Activated naive CD8-positive, alpha-beta T cell treated with anti-CD3 and anti-CD28 coated beads, Interleukin-2, amount 50 U/mL, for 24 hours (primary cell): ENCODE results near the gene ASB16.

Experiments used
- ATAC-seq: fragments of 150-1000 bp; cut with Tn5 transposase; one replicate; pipeline ENCODE4 v1.10.0; 2021
- DNase-seq: peaks from one replicate; pipeline ENCODE4 v3.0.0; 2021
- H3K27ac Mint-ChIP-seq: one replicate; pipeline ENCODE4 v1.8.0; 2021; ENCODE audit warnings: mild to moderate bottlenecking, mixed read lengths
- H3K27me3 Mint-ChIP-seq: one replicate; pipeline ENCODE4 v1.8.0; 2021; ENCODE audit warnings: mixed read lengths
- H3K36me3 Mint-ChIP-seq: one replicate; pipeline ENCODE4 v1.8.0; 2021; ENCODE audit warnings: low read depth, mixed read lengths
- H3K4me1 Mint-ChIP-seq: one replicate; pipeline ENCODE4 v1.8.0; 2021; ENCODE audit warnings: mixed read lengths
- H3K4me3 Mint-ChIP-seq: one replicate; pipeline ENCODE4 v1.8.0; 2021; ENCODE audit warnings: mild to moderate bottlenecking, moderate library complexity, mixed read lengths
- H3K9me3 Mint-ChIP-seq: one replicate; pipeline ENCODE4 v1.8.0; 2021; ENCODE audit warnings: mixed read lengths

ASB16 gene

DNA sequence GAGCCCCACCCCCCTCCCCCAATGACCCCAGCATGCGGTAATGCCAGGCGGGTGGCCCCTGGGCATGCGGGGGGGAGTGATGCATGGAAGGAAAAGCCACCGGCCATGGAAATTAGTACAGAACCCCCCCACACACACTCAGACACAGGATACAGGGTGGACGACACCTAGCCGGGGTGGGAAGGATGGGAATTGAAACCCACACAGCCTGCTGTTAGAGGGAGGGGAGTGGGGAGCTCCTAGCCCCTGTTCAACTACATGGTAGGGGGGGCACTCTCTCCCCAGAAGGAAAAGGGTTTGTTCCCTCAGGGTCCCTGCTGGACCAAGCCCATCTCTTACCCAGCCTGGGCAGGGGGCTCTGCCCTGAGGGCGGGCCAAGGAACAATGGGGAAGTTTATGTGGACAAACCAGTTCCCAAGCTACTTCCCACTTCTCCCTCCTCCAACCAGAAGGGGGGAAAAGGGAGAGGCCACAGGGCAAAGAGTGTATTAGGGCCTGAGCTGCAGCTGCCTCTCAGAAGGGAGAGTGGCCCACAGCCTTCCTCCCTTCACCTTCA lies 21.5 kb downstream of the ASB16 start:
- DNase-seq = no peak
- H3K27me3 Mint-ChIP-seq = no peaks in the 10 kb centered on the region
- H3K27ac Mint-ChIP-seq = no peak overlapping the region
- peaks cover 16% of the 10 kb centered on the region for H3K4me1 Mint-ChIP-seq
- ATAC-seq = no peak
- H3K4me3 Mint-ChIP-seq = no peak overlapping the region
- H3K9me3 Mint-ChIP-seq = no peaks in the 10 kb centered on the region
- H3K36me3 Mint-ChIP-seq = peaks cover 21% of the 10 kb centered on the region

DNA sequence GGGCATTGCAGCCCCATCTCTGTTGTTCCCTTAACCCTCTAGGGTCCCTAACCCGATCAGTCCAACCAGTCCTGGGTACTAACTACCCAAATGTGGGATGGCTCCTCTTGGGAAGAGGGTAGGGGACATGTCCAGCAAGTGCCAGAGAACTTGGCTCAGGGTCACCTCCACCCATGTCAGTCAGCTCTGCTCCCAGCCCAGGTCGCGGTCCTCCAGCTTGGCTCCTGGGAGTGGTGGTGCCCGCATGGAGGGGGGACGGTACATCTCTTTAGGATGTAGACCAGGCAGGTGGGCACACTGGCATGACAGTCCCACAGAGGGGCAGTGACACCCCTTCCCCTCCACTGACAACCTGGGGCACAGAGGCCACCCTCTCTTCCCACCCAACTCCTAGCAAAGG lies 22.2 kb downstream of the ASB16 start:
- DNase-seq (no peak), ATAC-seq (no peak)
- H3K4me1 Mint-ChIP-seq = peaks cover 16% of the 10 kb centered on the region
- H3K36me3 Mint-ChIP-seq = peaks cover 24% of the 10 kb centered on the region
- H3K4me3 Mint-ChIP-seq = no peak overlapping the region
- H3K27ac Mint-ChIP-seq = no peak overlapping the region
- H3K9me3 Mint-ChIP-seq = no peaks in the 10 kb centered on the region
- H3K27me3 Mint-ChIP-seq = no peaks in the 10 kb centered on the region

DNA sequence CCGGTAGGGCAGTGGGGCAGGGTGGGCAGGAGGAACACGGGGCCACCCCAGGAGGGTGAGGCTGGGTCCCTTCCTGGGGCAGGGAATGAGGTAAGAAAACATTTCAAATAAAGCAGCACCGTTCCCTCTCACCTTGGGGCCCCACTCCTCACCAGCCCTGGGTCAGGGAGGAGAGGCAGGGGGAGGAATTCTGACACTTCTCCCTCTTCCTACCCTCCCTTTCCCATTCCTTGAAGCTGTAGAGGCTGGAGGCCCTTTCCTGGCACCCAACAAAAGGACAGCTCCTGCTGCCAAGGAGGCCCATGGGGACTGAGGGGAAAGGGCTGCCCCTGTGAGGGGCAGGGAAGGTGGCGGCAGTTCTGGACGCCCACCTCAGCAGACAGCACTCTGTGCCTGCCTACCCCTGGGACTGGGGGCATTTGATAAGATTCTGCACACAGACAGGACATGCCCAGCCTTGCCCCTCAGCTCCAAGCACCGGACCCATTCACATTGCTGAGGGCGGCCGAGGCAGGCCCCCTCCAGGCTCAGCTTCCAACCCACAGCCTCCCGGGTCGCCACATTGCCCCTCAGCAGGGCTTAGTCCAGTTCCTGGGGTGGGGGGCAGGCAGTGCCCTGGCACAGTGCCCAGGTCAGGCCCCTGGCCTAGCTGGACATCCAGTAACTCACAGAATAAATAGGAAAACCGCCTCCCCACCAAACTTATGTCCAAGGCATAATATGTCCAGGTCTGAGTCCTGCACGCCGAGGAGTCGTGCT lies 23.0 kb downstream of the ASB16 start:
- Mint-ChIP-seq H3K4me1 (peaks cover 16% of the 10 kb centered on the region), H3K36me3 (peaks cover 32% of the 10 kb centered on the region), H3K27ac (no peak overlapping the region), H3K4me3 (no peak overlapping the region), H3K27me3 (no peaks in the 10 kb centered on the region), H3K9me3 (no peaks in the 10 kb centered on the region)
- ATAC-seq = no peak
- DNase-seq = no peak

DNA sequence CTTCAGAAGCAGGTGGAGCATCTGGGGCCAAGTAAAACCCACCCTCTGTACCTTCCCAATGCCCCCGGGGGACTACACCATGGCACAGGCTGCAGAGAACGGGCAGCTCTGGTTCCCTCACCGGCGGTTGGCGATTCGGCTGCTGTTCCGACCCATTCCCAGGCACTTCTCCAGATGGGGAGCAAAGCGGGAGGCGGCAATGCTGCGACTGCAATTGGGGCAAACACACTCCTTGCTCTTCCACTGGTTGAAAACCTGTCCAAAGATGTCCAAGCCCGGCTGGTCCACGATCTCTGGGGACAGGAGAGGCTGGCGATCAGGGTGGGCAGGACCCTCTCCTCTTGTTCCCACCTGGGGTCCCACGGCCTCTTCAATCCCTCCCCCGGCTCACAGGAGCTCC lies 26.6 kb downstream of the ASB16 start:
- peaks cover 19% of the 10 kb centered on the region for H3K4me1 Mint-ChIP-seq
- peak overlapping the region; percentile 86 for H3K27ac Mint-ChIP-seq
- no peak for DNase-seq
- H3K9me3 Mint-ChIP-seq = no peaks in the 10 kb centered on the region
- peaks cover 28% of the 10 kb centered on the region for H3K36me3 Mint-ChIP-seq
- no peak for ATAC-seq
- H3K27me3 Mint-ChIP-seq = no peaks in the 10 kb centered on the region
- peak overlapping the region; percentile 85 for H3K4me3 Mint-ChIP-seq

DNA sequence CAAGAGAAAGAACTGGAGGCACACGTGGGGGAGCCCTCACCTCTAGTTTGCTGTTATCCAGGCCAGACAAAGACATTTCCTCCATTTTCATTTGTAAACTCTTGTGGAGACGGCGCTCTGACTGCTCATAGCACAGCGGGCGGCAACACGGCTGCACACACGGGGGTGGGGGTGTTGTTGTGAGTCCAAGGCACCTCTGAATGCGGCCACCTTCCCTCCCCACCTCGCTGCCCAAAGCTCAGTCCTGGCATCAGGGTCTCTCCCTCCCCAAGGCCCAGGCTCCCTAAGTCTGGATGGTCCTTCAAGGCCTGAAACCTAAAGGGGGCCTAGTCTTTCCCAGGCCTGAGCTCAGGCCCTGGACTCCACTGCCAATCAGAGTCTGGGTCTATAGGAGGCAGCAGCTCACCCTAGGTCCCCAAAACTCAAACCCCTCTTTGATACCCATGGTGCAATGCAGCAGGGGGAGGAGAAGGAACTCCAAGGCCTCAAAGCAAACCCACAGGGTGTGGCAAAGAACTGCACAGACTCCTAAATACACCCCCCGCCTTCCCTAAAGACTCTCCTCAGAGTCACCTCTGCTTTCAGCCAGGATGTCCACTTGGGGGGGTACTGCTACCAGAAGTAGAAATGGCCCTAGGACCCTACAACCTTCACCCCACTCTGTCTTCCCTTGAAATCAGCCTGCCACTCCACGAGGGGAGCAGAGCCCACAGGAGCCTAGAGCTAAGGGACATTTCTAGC lies 27.6 kb downstream of the ASB16 start:
- peak overlapping the region; percentile 86 for H3K27ac Mint-ChIP-seq
- H3K9me3 Mint-ChIP-seq = no peaks in the 10 kb centered on the region
- DNase-seq (peak; percentile 39), ATAC-seq (peak; percentile 13)
- H3K4me1 Mint-ChIP-seq = peaks cover 23% of the 10 kb centered on the region
- peak overlapping the region; percentile 85 for H3K4me3 Mint-ChIP-seq
- peaks cover 28% of the 10 kb centered on the region for H3K36me3 Mint-ChIP-seq
- H3K27me3 Mint-ChIP-seq = no peaks in the 10 kb centered on the region

DNA sequence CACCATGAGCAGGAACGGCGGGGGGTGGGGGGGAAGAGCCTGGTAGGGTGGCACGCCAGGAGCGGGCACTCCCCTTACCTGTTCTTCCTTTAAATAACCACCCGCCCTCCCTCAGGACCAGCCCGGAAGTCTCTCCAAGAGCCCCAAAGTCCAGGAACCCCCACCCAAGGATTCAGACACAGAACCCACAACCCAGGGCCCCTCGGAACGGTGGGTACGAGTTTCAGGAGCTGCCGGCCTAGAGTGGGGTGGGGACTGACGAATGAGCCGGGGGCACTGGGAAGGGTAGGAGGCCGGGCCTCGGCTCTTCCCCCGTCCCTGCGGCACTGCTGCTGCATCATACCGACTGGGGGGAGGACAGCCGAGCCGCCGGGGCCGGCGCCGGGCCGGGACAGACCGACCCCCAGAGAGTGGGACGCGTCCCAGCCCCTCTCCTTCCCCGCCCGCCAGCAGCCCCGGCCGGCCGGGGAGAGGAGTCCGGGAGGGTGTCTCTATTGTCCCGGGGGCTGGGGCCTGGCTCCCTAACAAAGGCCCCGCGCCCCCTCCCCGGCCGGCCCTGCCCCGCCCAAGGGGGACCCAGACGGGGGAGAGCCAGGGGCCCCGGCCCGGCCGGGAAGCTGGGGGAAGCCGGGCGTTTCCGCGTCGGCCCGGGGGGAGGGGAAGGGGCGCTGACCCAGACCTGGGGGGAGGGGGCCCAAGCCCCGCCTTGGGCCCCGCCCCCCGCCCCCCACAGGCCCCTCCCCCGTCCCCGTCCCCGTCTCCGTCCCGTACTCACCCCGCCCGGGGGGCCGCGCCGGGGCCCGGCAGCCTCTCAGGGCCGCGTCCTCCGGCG lies 28.4 kb downstream of the ASB16 start:
- H3K27me3 Mint-ChIP-seq = no peaks in the 10 kb centered on the region
- peak; percentile 6 for ATAC-seq
- H3K36me3 Mint-ChIP-seq = peaks cover 28% of the 10 kb centered on the region
- H3K4me1 Mint-ChIP-seq = peaks cover 31% of the 10 kb centered on the region
- DNase-seq = peak; percentile 61
- H3K9me3 Mint-ChIP-seq = no peaks in the 10 kb centered on the region
- H3K27ac Mint-ChIP-seq = peak overlapping the region; percentile 86
- H3K4me3 Mint-ChIP-seq = peak overlapping the region; percentile 85

DNA sequence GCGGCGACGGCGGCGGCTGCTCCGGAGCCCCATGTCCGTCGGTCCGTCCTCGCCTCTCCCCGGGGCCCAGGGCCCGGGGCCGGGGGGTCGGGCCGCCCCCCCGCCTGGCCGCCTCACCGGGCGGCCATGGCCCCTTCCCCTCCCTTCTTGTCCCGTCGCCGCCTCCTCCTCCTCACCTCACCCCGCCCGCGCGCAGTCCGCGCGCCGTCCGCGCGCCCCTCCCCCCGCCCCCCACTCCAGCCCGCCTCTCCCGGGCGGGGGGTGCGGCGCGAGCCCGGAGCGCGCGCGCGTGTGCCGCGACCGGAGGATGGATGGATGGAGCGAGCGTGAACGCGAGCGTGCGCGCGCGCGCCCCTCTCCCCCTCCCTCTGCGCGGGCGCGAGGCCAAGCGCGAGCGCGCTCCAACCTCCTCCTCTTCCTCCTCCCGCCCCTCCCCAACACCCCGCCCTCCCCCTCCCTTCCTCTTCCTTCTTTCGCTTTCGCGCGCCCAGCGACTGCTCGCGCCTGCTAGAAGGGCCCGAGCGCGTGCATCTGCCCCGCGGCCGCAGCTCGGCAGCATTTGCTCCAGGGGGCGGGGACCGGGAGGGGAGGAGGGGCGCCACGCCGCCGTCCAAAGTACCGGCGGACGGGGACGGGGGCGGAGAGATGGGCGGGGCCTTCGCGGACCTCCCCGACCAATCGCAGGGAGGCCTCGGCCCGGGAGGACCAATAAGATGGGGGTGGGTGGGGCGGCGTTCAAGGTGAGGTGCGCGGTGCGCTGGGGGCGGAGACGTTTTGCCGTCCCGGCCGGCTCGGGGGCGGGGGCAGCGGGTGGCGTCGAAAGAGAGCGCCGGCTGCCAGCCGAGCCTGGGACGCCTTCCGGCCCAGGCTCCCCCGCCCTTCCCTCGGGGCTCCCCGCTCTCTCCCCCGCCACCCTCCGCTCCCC lies 29.3 kb downstream of the ASB16 start, which contains the start of gene ATXN7L3:
ATXN7L3 (minus strand) TSS at position 332 of the 925 bp plus-strand sequence. CDS start 1,814 bp downstream, outside the sequence.
- H3K4me1 Mint-ChIP-seq = peaks cover 36% of the 10 kb centered on the region
- peaks cover 26% of the 10 kb centered on the region for H3K36me3 Mint-ChIP-seq
- DNase-seq (peak; percentile 100), ATAC-seq (peak; percentile 77)
- peak within 1 kb of the TSS; percentile 85 for H3K4me3 Mint-ChIP-seq
- H3K9me3 Mint-ChIP-seq = no peaks in the 10 kb centered on the region
- H3K27me3 Mint-ChIP-seq = no peaks in the 10 kb centered on the region
- peak within 1 kb of the TSS; percentile 86 for H3K27ac Mint-ChIP-seq

DNA sequence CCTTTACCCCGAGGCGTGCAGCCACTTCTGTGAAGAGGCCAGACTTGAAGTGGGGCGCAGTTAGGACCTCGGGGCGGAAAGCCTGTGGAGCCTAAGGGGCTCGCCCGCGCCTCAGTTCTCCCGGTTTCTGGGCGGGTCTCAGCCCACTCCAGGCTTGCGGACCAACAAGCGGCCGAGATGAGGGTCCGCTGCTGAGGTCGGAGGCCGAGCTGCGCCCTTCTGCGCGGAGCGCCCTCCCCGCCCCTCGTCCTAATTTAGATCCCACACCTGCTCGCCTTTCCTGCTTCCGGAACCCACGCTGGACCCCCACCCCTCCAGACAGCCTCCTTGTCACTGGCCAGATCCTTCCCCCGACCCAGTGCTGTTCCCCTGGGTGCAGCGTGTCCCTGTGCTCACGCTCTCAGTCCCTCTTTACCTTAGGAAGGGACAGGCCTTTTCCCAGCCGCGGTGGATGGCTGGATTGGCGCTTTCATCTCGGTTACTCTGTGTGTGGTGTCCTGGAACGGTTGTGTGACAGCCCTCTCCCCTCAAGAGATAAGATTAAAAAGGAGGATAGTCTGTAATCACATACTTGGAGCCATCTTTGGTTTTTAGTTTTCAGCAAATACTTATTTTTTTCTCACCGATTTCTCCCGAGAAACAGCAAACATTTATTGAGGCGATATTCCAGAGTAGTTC lies 30.1 kb downstream of the ASB16 start:
- Mint-ChIP-seq H3K36me3 (peaks cover 19% of the 10 kb centered on the region), H3K27me3 (no peaks in the 10 kb centered on the region), H3K4me3 (peak overlapping the region; percentile 85), H3K4me1 (peaks cover 37% of the 10 kb centered on the region), H3K27ac (peak overlapping the region; percentile 85), H3K9me3 (no peaks in the 10 kb centered on the region)
- no peak for DNase-seq
- no peak for ATAC-seq

DNA sequence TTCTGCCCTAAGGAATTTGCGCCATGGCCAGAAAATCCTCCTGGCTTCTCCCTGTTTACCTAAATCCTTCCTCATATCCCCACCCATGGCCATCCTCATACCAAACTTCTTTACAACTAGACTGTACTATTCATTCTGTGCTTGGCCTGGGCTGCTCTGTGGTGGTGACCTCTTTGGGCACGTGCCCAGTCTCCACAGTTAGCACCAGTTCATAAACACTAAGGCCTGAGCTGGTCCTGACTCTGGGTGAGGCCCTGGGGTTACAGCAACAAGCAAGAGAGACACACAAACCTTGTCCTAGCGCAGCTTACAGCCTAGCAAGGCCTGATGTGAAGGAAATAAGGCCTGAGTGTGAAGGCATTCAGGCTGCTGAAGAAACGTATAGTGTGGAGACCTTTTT lies 32.3 kb downstream of the ASB16 start:
- H3K27ac Mint-ChIP-seq = no peak overlapping the region
- H3K9me3 Mint-ChIP-seq = no peaks in the 10 kb centered on the region
- DNase-seq (no peak), ATAC-seq (no peak)
- H3K27me3 Mint-ChIP-seq = no peaks in the 10 kb centered on the region
- H3K36me3 Mint-ChIP-seq = peaks cover 18% of the 10 kb centered on the region
- no peak overlapping the region for H3K4me3 Mint-ChIP-seq
- H3K4me1 Mint-ChIP-seq = peaks cover 33% of the 10 kb centered on the region

DNA sequence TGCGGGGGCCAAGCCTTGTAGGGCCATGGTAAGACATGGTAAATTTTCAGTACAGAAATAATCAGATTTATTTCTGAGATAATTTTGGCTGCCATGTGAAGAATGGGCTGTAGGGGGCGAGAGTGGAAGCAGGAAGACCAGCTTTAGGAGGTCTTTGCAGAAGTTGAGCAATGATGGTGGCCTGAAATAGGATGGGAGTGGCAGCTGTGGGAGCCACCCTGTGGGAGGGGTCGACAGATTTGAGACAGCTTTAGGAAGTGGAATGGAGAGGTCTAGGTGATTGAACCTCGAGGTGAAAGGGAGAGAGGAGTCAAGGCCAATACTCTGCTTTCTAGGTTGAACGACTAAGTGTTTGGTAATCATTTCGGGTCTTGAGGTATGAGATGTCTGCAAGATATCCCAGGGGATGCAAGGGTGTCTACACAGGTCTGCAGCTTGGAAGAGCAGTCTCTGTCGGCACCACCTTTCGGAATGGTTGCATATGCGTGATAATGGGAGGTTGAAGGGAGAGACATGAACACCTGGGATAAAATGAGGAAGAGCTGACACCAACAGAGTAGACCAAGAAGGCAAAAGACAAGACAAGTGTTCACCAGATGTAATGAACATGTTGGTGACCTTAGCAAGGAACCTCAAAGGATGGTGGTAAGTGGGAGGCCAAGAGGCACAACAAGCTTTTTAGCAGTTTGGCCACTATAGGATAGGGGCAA lies 33.4 kb downstream of the ASB16 start:
- peak; percentile 69 for DNase-seq
- Mint-ChIP-seq H3K27me3 (no peaks in the 10 kb centered on the region), H3K27ac (peak overlapping the region; percentile 20), H3K4me3 (no peak overlapping the region), H3K36me3 (peaks cover 21% of the 10 kb centered on the region), H3K9me3 (no peaks in the 10 kb centered on the region), H3K4me1 (peaks cover 36% of the 10 kb centered on the region)
- no peak for ATAC-seq

DNA sequence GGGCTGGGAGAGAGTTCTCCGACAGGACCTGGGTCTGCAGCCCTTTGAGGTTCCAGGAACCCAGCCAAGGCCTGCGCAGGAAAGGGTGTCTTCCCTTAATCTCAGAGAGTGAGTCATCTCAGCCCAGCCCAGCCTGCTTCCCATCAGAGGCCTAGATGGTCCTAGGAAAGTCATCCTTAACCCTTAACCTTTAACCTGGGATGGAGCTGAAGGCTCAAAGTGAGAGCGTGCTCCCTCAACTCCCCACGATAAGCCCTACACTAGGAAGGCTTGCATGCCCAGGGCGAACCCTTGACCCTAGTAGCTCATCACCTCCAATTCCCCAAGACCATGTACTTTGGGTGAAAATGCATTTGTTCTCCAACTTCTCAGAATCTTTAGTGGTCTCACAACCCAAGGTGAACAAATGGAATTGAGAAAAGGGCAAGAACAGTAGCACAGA lies 34.0 kb downstream of the ASB16 start:
- H3K36me3 Mint-ChIP-seq = peaks cover 26% of the 10 kb centered on the region
- no peak overlapping the region for H3K27ac Mint-ChIP-seq
- no peaks in the 10 kb centered on the region for H3K9me3 Mint-ChIP-seq
- ATAC-seq (no peak), DNase-seq (no peak)
- H3K27me3 Mint-ChIP-seq = no peaks in the 10 kb centered on the region
- H3K4me1 Mint-ChIP-seq = peaks cover 41% of the 10 kb centered on the region
- no peak overlapping the region for H3K4me3 Mint-ChIP-seq

DNA sequence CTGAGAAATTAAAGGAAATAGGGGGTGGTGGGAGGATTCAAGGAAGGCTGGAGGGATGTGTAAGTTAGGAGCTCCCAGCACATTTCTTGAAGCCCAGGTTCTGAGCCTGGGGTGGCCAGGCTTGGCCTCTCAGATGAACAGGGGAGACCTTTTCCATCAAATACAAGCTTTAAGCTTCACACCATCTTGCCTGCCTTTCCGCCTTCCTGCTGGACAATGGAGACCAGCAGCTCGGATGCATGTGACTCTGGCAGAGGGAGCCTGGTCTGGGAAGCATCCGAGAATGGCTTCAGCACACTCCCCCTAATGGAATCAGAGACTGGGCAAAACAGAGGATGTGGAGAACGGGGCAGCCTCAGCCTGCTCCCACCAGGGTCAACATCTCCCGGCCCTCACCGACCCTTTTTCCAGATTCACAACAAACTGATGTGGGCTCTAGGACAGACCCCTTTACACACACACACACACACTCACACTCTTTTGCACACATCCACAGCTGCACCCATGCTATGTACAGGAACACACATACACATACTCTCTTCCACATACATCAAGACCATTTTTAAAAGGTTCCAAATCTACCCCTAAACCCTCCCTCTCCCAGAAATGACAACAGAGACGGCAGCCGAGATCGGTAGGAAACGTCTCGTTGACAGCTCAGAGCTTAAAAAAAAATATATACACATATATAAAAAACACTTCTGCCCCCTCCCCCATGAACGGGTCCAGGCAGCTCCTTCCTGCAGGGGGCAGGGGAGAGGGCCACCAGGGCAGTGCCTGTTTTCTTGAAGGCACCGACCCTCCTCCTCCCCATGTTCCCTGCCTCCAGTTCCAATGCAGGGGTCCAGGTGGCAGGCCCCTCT lies 35.7 kb downstream of the ASB16 start:
- Mint-ChIP-seq H3K36me3 (peaks cover 34% of the 10 kb centered on the region), H3K4me1 (peaks cover 48% of the 10 kb centered on the region), H3K9me3 (no peaks in the 10 kb centered on the region), H3K4me3 (no peak overlapping the region), H3K27me3 (no peaks in the 10 kb centered on the region), H3K27ac (peak overlapping the region; percentile 47)
- DNase-seq (no peak), ATAC-seq (no peak)
